Tibial nerve (tissue), 4 donors: ENCODE data around the gene TMEM204. TPM values are rescaled to one million over a fixed set of nuclear protein-coding genes. Genes with fewer than 3 reads are reported as not detected.

Source experiments
- DNase-seq, 2 donors: peaks; one replicate each; pipeline ENCODE4 v3.0.0-alpha.2; 2019; ENCODE audit warnings: low spot score in 2 of 2
- H3K27ac ChIP-seq, 4 donors: fragments of 200-600 bp; sonication (generic) in 3 of 4; one replicate each; pipeline ENCODE4 v1.5.1; 2017 to 2019; ENCODE audit warnings: mild to moderate bottlenecking in 1 of 4
- H3K27me3 ChIP-seq, 2 donors: fragments of 200-600 bp; sonication (generic) in 1 of 2; one replicate each; pipeline versions ENCODE4 v1.5.1 to v1.6.0; 2017 to 2019
- H3K36me3 ChIP-seq, 3 donors: fragments of 200-600 bp; sonication (generic); one replicate each; pipeline ENCODE4 v1.5.1; 2018 to 2019
- H3K4me1 ChIP-seq, 4 donors: fragments of 200-600 bp; sonication (generic) in 3 of 4; one replicate each; pipeline ENCODE4 v1.5.1; 2017 to 2019
- H3K4me3 ChIP-seq, 4 donors: fragments of 200-600 bp; sonication (generic) in 3 of 4; one replicate each; pipeline ENCODE4 v1.5.1; 2017 to 2019; ENCODE audit warnings: mild to moderate bottlenecking in 1 of 4, moderate library complexity in 1 of 4
- H3K9me3 ChIP-seq, 4 donors: fragments of 200-600 bp; sonication (generic) in 3 of 4; one replicate each; pipeline ENCODE4 v1.5.1; 2017 to 2019
- CTCF ChIP-seq, 5 experiments: fragments of 200-600 bp in 3 of 5; fragments of 450-650 bp in 2 of 5; sonication (generic) in 3 of 5; IDR thresholded peaks; one replicate each; pipeline ENCODE4 v1.5.1; 2016 to 2019; ENCODE audit warnings: antibody characterized with exemption in 5 of 5, mild to moderate bottlenecking in 3 of 5, moderate library complexity in 2 of 5
- EP300 ChIP-seq, 2 donors: sonication (generic); formaldehyde crosslinking; IDR thresholded peaks; one replicate each; pipeline ENCODE4 v1.6.1; 2017; ENCODE audit warnings: antibody characterized with exemption in 2 of 2, mild to moderate bottlenecking in 1 of 2
- POLR2A ChIP-seq, 2 donors: fragments of 450-650 bp; IDR thresholded peaks; one replicate each; pipeline ENCODE4 v1.6.1; 2017; ENCODE audit warnings: antibody characterized with exemption in 2 of 2, mild to moderate bottlenecking in 2 of 2, moderate library complexity in 2 of 2
- WGBS, 2 donors: methylation state at CpG; one replicate each; pipeline ENCODE4 v1.1.5; 2018; 5-methylcytosine and 5-hydroxymethylcytosine counted together
- total RNA-seq, 4 donors: library from RNA; depleted of rRNA; stranded (reverse); fragments of >200 nt; gene quantifications; one replicate each; pipeline ENCODE4 v1.1.0, GENCODE V29; 2016

TMEM204 gene
- total RNA-seq, 4 donors from 2014 or later, result 46.3 to 53.7 (median 48.9) TPM

DNA sequence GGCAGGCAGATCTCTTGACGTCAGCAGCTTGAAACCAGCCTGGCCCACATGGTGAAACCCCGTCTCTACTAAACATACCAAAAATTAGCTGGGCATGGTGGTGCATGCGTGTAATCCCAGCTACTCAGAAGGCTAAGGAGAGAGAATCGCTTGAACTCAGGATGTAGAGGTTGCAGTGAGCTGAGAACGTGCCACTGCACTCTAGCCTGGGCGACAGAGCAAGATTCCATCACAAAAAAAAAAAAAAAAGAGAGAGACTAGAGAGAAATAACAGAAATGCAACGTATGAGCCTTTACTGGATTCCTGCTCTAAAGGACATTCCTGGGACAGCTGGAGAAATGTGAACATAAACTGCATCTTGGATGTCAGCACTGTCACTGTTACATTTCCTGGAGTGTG lies 67.6 kb downstream of the TMEM204 start:
- Histone ChIP-seq H3K4me3 (no peak overlapping the region), H3K9me3 (no peaks in the 10 kb centered on the region), H3K27me3 (no peaks in the 10 kb centered on the region), H3K27ac (no peak overlapping the region), H3K36me3 (peaks cover 0 to 68% (median 0%) of the 10 kb centered on the region in 3 donors), H3K4me1 (no peaks in the 10 kb centered on the region)
- no peak for DNase-seq
- TF ChIP-seq EP300 (IDR thresholded peaks at IDR 0.05) (no peak), CTCF (IDR thresholded peaks at IDR 0.05) (no peak), POLR2A (IDR thresholded peaks at IDR 0.05) (no peak)
- WGBS, 2 donors, result 84 to 89% methylated on average over 7 of the region's 7 CpGs

DNA sequence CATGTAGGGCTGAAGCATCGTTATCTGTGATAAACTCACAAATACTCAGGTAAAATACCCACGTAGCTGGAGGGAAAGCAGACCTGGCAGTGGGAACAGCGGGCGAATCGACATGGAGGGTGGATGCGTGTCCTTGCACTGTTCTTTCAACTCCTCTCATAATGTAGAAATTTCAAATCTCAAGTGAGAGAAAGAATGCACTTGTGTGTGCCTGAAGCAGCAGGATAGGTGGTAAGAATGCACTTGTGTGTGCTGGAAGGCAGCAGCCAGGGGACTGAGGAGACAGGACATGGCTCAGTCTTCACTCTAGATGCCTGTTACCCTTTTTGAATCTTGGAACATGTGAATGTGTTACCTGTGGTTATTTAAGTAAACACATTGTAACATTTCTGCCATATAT lies 68.0 kb downstream of the TMEM204 start:
- DNase-seq, result no peak

DNA sequence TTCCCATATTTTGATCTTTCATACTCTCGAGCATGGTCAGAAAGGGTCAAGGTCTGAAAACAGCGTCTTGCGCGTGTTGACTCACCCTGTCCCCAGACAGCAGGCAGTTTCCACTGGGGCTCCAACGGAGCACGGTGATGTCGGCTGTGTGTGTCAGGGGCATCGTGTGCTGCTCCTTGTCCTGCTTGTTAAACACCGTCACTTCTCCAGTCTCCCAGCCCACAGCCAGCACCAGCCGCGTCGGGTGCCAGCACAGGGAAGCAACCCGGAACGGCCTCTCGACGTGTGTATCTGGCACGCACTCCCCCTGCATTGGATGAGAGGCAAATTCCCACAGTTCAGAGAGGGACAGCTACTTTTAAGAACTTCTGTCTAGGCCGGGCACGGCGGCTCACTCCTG lies 68.8 kb downstream of the TMEM204 start:
- peaks cover 0 to 70% (median 0%) of the 10 kb centered on the region in 3 donors for H3K36me3 ChIP-seq
- H3K27me3 ChIP-seq, result no peaks in the 10 kb centered on the region
- no peak for TF ChIP-seq CTCF (IDR thresholded peaks at IDR 0.05)
- no peak for TF ChIP-seq POLR2A (IDR thresholded peaks at IDR 0.05)
- no peak for TF ChIP-seq EP300 (IDR thresholded peaks at IDR 0.05)
- 92 to 93% methylated on average over 20 of the region's 20 CpGs for WGBS, 2 donors
- H3K9me3 ChIP-seq, result no peaks in the 10 kb centered on the region
- no peak for DNase-seq
- no peak overlapping the region for H3K4me3 ChIP-seq
- no peaks in the 10 kb centered on the region for H3K4me1 ChIP-seq
- H3K27ac ChIP-seq, result no peak overlapping the region

More for the DNA sequence above, 68.0 kb downstream of the TMEM204 start:
- peaks cover 0 to 70% (median 0%) of the 10 kb centered on the region in 3 donors for H3K36me3 ChIP-seq
- H3K9me3 ChIP-seq, result no peaks in the 10 kb centered on the region
- no peak overlapping the region for H3K4me3 ChIP-seq
- H3K27me3 ChIP-seq, result no peaks in the 10 kb centered on the region
- no peak overlapping the region for H3K27ac ChIP-seq
- 93 to 94% methylated on average over 6 of the region's 6 CpGs for WGBS, 2 donors
- TF ChIP-seq POLR2A (IDR thresholded peaks at IDR 0.05) (no peak), CTCF (IDR thresholded peaks at IDR 0.05) (no peak), EP300 (IDR thresholded peaks at IDR 0.05) (no peak)
- no peaks in the 10 kb centered on the region for H3K4me1 ChIP-seq

Other genes with a start within 250 kb of the TMEM204 start
- 100 to 1,000 TPM in 3 of 4 donors, 10 to 100 TPM in 1; 87.3 to 161 (median 111) TPM for gene UBE2I, start 224.0 kb upstream of the TMEM204 start, total RNA-seq
- 1 to 10 TPM in 3 of 4 donors, under 1 TPM in 1; 0.66 to 2.7 (median 2.3) TPM for gene BAIAP3, start 200.0 kb upstream of the TMEM204 start, total RNA-seq
- 100 to 1,000 TPM in 3 of 4 donors, 10 to 100 TPM in 1; 72.2 to 122 (median 108) TPM for gene TSR3, start 181.8 kb upstream of the TMEM204 start, total RNA-seq
- gene GNPTG, start 181.7 kb upstream of the TMEM204 start, total RNA-seq, result 100 to 1,000 TPM in 1 of 4 donors, 10 to 100 TPM in 3; 51.1 to 117 (median 71.6) TPM
- 10 to 100 TPM; 34.3 to 70.5 (median 45.0) TPM for gene UNKL, start 119.0 kb upstream of the TMEM204 start, total RNA-seq
- 10 to 100 TPM in 3 of 4 donors, 1 to 10 TPM in 1; 8.7 to 18.6 (median 13.5) TPM for gene UQCC4, start 112.9 kb upstream of the TMEM204 start, total RNA-seq
- gene PERCC1, start 102.6 kb upstream of the TMEM204 start, total RNA-seq, result 1 to 10 TPM in 1 of 4 donors, not detected in 3; 1.1 TPM
- 1 to 10 TPM in 2 of 4 donors, under 1 TPM in 1, not detected in 1; 0.44 to 3.0 (median 2.7) TPM for gene CCDC154, start 89.1 kb upstream of the TMEM204 start, total RNA-seq
- 100 to 1,000 TPM in 2 of 4 donors, 10 to 100 TPM in 2; 38.7 to 136 (median 73.1) TPM for gene CLCN7, start 58.6 kb upstream of the TMEM204 start, total RNA-seq
- gene PTX4, start 44.7 kb upstream of the TMEM204 start, total RNA-seq, result not detected
- 10 to 100 TPM; 37.1 to 84.6 (median 45.3) TPM for gene TELO2, start 40.3 kb upstream of the TMEM204 start, total RNA-seq
- 10 to 100 TPM; 26.8 to 49.5 (median 41.6) TPM for gene IFT140, start 78.4 kb downstream of the TMEM204 start, total RNA-seq
- 10 to 100 TPM; 11.6 to 30.6 (median 17.8) TPM for gene CRAMP1, start 78.7 kb downstream of the TMEM204 start, total RNA-seq
- 10 to 100 TPM; 15.0 to 28.9 (median 16.1) TPM for gene JPT2, start 144.6 kb downstream of the TMEM204 start, total RNA-seq
- 100 to 1,000 TPM in 2 of 4 donors, 10 to 100 TPM in 2; 92.6 to 188 (median 99.5) TPM for gene MAPK8IP3, start 172.5 kb downstream of the TMEM204 start, total RNA-seq
- gene NME3, start 237.9 kb downstream of the TMEM204 start, total RNA-seq, result 100 to 1,000 TPM; 113 to 198 (median 128) TPM
- 10 to 100 TPM; 13.2 to 41.4 (median 17.7) TPM for gene EME2, start 239.1 kb downstream of the TMEM204 start, total RNA-seq
- 100 to 1,000 TPM in 1 of 4 donors, 10 to 100 TPM in 3; 58.1 to 121 (median 81.0) TPM for gene MRPS34, start 239.5 kb downstream of the TMEM204 start, total RNA-seq
- 100 to 1,000 TPM in 3 of 4 donors, 10 to 100 TPM in 1; 90.7 to 122 (median 112) TPM for gene SPSB3, start 248.9 kb downstream of the TMEM204 start, total RNA-seq
- gene NUBP2, start 249.3 kb downstream of the TMEM204 start, total RNA-seq, result 10 to 100 TPM; 73.5 to 93.9 (median 87.4) TPM